Stimulated activated CD4-positive, alpha-beta T cell treated with anti-CD3 and anti-CD28 coated beads, Interleukin-4, amount 100 ng/mL, for 1 hour (primary cell): ENCODE measurements around the gene ABHD6.
A peak's percentile ranks its signal among the peaks of the same experiment; 100 is the strongest.
"Not testable (repeated sequence)": the region's sequence is repeated elsewhere in the genome, so short reads cannot be mapped to it uniquely, and the experiment has no call there.

Experiments used
- DNase-seq: peaks from one replicate; pipeline ENCODE4 v3.0.0-alpha.2; 2020

ABHD6 gene

GRCh38 chr3:58210761-58211460, 26.7 kb upstream of the ABHD6 start, which contains the start of gene DNASE1L3:
TSS of gene DNASE1L3 (minus strand) at chr3:58210972. CDS start at chr3:58210906, 66 bp downstream.
- no peak for DNase-seq

GRCh38 chr3:58214484-58215316, 22.9 kb upstream of the ABHD6 start:
- DNase-seq = no peak

- DNase-seq = no peak
These were observed 22.1 kb upstream of the ABHD6 start for GRCh38 chr3:58215317-58216025.

GRCh38 chr3:58216496-58217195, 20.9 kb upstream of the ABHD6 start:
- no peak for DNase-seq

- DNase-seq = peak; percentile 40
These were observed 20.3 kb upstream of the ABHD6 start for GRCh38 chr3:58217209-58217811.

GRCh38 chr3:58218904-58219303, 18.7 kb upstream of the ABHD6 start:
- DNase-seq = no peak

- DNase-seq = no peak
These were observed 15.3 kb upstream of the ABHD6 start for GRCh38 chr3:58222161-58222724.

GRCh38 chr3:58223855-58224254, 13.7 kb upstream of the ABHD6 start:
- DNase-seq = no peak

- not testable (repeated sequence) for DNase-seq
These were observed 9.7 kb upstream of the ABHD6 start for GRCh38 chr3:58227933-58228332.

- no peak for DNase-seq
These were observed 6.6 kb upstream of the ABHD6 start for GRCh38 chr3:58230876-58231552.

- DNase-seq = no peak
These were observed 5.9 kb upstream of the ABHD6 start for GRCh38 chr3:58231666-58232065.

GRCh38 chr3:58234516-58234931, 3.1 kb upstream of the ABHD6 start:
- DNase-seq = no peak

- DNase-seq = no peak
These were observed 1.6 kb upstream of the ABHD6 start for GRCh38 chr3:58235970-58236369.

- DNase-seq = peak; percentile 3
These were observed 910 bp upstream of the ABHD6 start for GRCh38 chr3:58236527-58237237.

GRCh38 chr3:58237941-58238681, 519 bp downstream of the ABHD6 start:
- DNase-seq = peak; percentile 31

- no peak for DNase-seq
These were observed 1.2 kb downstream of the ABHD6 start for GRCh38 chr3:58238830-58239229.

GRCh38 chr3:58241306-58242044, 3.9 kb downstream of the ABHD6 start:
- DNase-seq = no peak

- no peak for DNase-seq
These were observed 4.7 kb downstream of the ABHD6 start for GRCh38 chr3:58242340-58242739.

GRCh38 chr3:58242860-58243259, 5.3 kb downstream of the ABHD6 start:
- DNase-seq = not testable (repeated sequence)
